Calu3 (cell line): ENCODE results near the gene PDE7B. TPM values are rescaled to one million over a fixed set of nuclear protein-coding genes. Genes with fewer than 3 reads are reported as not detected.

ENCODE experiments used
- BruUV-seq: library from RNA; stranded (reverse); fragments of 400-500 nt; replicated peaks from 2 replicates; lab custom pipeline; 2021; lab: Mats Ljungman, UMichigan
- CTCF ChIA-PET: fragments of 300-600 bp; sonication (Branson Sonifier 250); formaldehyde crosslinking; loops from one replicate; lab custom pipeline; 2022; ENCODE audit warnings: antibody characterized with exemption; lab: Charles Lee
- DNase-seq: peaks from one replicate; pipeline ENCODE4 v3.0.0; 2022
- H3K27ac Mint-ChIP-seq: one replicate; pipeline ENCODE4 v1.8.0; 2022; ENCODE audit warnings: mixed read lengths; ENCODE audit not compliant: unreplicated experiment
- H3K27me3 Mint-ChIP-seq: one replicate; pipeline ENCODE4 v1.8.0; 2022; ENCODE audit warnings: mixed read lengths; ENCODE audit not compliant: unreplicated experiment
- H3K36me3 Mint-ChIP-seq: one replicate; pipeline ENCODE4 v1.8.0; 2022; ENCODE audit warnings: mild to moderate bottlenecking, moderate library complexity, mixed read lengths; ENCODE audit not compliant: insufficient read depth, unreplicated experiment
- H3K4me1 Mint-ChIP-seq: one replicate; pipeline ENCODE4 v1.8.0; 2022; ENCODE audit warnings: mild to moderate bottlenecking, low read depth, mixed read lengths; ENCODE audit not compliant: unreplicated experiment
- H3K4me3 Mint-ChIP-seq: one replicate; pipeline ENCODE4 v1.8.0; 2022; ENCODE audit warnings: mild to moderate bottlenecking, low read depth, moderate library complexity, mixed read lengths; ENCODE audit not compliant: unreplicated experiment
- H3K9me3 Mint-ChIP-seq: one replicate; pipeline ENCODE4 v1.8.0; 2022; ENCODE audit warnings: low read depth, mixed read lengths; ENCODE audit not compliant: unreplicated experiment
- intact Hi-C: fragments of 100-400 bp; cut with micrococcal nuclease; formaldehyde crosslinking; loops from one replicate; pipeline ENCODE4 v1.10.0; 2022; ENCODE audit not compliant: unreplicated experiment
- total RNA-seq: library from RNA; stranded (reverse); gene quantifications from 2 replicates; pipeline ENCODE4 v1.2.3, GENCODE V29; 2022
- TF ChIP-seq, protein P1 (sequence below): fragments of 200-600 bp; IDR thresholded peaks from one replicate; pipeline ENCODE4 v1.8.0; 2022; ENCODE audit warnings: antibody characterized with exemption; ENCODE audit not compliant: unreplicated experiment

PDE7B gene
- total RNA-seq, 1 experiment from 2014 or later, result 0.09 TPM

DNA sequence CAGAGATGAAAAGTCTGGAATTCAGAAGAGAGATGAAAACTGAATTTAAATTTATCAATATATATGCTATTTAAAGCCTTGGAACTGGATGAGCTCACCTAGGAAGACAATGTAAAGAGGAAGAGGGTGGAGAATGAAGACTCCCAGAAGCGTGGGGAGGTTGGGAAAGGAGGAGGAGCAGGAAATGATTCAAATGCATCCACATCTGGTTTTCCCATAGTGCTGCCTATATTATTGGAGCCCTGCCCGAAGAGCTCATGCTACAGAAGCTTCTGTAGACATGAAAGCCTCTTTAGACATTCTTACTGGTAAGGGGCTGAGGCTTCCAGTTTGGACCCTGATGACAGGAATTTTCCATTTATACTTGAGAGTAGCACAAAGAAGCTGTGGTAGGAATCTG lies 19.2 kb downstream of the PDE7B start:
- TF ChIP-seq, protein P1, sequence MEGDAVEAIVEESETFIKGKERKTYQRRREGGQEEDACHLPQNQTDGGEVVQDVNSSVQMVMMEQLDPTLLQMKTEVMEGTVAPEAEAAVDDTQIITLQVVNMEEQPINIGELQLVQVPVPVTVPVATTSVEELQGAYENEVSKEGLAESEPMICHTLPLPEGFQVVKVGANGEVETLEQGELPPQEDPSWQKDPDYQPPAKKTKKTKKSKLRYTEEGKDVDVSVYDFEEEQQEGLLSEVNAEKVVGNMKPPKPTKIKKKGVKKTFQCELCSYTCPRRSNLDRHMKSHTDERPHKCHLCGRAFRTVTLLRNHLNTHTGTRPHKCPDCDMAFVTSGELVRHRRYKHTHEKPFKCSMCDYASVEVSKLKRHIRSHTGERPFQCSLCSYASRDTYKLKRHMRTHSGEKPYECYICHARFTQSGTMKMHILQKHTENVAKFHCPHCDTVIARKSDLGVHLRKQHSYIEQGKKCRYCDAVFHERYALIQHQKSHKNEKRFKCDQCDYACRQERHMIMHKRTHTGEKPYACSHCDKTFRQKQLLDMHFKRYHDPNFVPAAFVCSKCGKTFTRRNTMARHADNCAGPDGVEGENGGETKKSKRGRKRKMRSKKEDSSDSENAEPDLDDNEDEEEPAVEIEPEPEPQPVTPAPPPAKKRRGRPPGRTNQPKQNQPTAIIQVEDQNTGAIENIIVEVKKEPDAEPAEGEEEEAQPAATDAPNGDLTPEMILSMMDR, result no peak
- no peak for DNase-seq
- Mint-ChIP-seq H3K9me3 (no peaks in the 10 kb centered on the region), H3K4me1 (no peaks in the 10 kb centered on the region), H3K27ac (no peak overlapping the region), H3K27me3 (no peaks in the 10 kb centered on the region), H3K4me3 (no peak overlapping the region), H3K36me3 (no peaks in the 10 kb centered on the region)
- intact Hi-C loops, result no loop called here
- CTCF ChIA-PET, result no interaction called here
- BruUV-seq, result no TSS peak

DNA sequence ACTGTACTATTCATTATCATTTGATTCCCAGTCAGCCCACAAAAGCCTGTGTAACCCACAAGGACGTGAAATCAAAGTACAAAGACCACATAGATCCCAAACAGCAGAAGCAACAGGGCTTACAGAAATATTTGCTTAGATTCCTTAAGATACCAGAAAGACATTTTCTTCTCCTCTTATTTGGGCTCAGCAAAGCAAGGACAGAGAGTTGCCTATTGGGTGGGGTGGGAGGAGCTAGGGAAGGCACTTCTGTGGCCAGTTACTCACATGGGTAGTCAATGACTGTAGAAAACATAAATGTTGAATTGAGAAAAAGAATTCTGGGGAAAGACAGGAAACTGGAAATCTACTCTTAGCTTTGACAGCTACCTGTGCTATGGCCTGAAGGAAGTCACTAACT lies 19.8 kb downstream of the PDE7B start:
- no peaks in the 10 kb centered on the region for H3K9me3 Mint-ChIP-seq
- intact Hi-C loops, result no loop called here
- TF ChIP-seq, protein P1, result no peak
- no peak for DNase-seq
- no peaks in the 10 kb centered on the region for H3K4me1 Mint-ChIP-seq
- H3K4me3 Mint-ChIP-seq, result no peak overlapping the region
- CTCF ChIA-PET, result no interaction called here
- no peaks in the 10 kb centered on the region for H3K36me3 Mint-ChIP-seq
- BruUV-seq, result no TSS peak
- no peaks in the 10 kb centered on the region for H3K27me3 Mint-ChIP-seq
- H3K27ac Mint-ChIP-seq, result no peak overlapping the region

DNA sequence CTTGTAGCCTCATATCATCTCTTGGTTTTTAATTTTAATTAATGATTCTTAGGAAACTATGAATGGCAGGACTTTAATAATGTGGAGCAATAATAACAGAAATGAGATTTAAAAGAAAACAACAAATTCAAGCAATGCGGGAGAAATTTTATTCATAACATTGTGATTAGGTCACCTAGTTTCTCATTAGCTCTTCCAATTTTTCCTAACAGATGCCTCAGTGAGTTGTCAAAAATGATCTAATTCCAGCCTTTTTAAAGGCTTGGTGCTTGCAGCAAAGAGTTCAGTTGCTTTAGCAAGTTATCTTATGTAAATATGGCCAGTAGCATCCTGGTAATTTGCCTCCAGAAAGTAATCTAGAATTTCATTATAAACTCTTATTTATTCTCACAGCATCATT lies 20.4 kb downstream of the PDE7B start:
- H3K4me1 Mint-ChIP-seq, result no peaks in the 10 kb centered on the region
- intact Hi-C loops, result no loop called here
- TF ChIP-seq, protein P1, result no peak
- BruUV-seq, result no TSS peak
- no peaks in the 10 kb centered on the region for H3K27me3 Mint-ChIP-seq
- H3K27ac Mint-ChIP-seq, result no peak overlapping the region
- H3K9me3 Mint-ChIP-seq, result no peaks in the 10 kb centered on the region
- no peak for DNase-seq
- no peaks in the 10 kb centered on the region for H3K36me3 Mint-ChIP-seq
- CTCF ChIA-PET, result no interaction called here
- H3K4me3 Mint-ChIP-seq, result no peak overlapping the region

DNA sequence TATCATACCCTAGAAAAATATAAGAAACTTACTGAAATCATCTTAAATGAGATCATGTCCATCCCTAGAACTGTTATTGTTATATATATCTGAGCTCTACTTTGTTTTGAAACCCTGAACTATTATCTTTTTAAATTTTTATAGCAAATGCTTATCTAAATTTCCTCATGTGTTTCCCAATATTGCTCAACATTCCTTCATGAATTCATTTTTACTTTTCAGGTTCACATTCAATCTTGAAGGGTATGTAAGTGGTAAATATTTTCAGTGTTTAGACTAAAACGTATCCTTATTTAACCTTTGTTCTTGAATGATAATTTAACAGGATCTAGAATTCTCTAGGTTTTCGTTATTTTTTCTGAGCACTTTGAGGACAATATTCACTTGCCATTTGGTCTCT lies 23.9 kb downstream of the PDE7B start:
- no peak overlapping the region for H3K27ac Mint-ChIP-seq
- no peaks in the 10 kb centered on the region for H3K9me3 Mint-ChIP-seq
- H3K36me3 Mint-ChIP-seq, result no peaks in the 10 kb centered on the region
- no peaks in the 10 kb centered on the region for H3K27me3 Mint-ChIP-seq
- intact Hi-C loops, result no loop called here
- no peak overlapping the region for H3K4me3 Mint-ChIP-seq
- no peak for DNase-seq
- H3K4me1 Mint-ChIP-seq, result peaks cover 7% of the 10 kb centered on the region
- CTCF ChIA-PET, result no interaction called here
- no TSS peak for BruUV-seq
- TF ChIP-seq, protein P1, result no peak
